GM12872 (cell line): ENCODE results near the gene TBC1D25.

Experiments used
- CTCF ChIP-seq: IDR thresholded peaks from 3 replicates; pipeline ENCODE4 v1.5.1; 2011; ENCODE audit warnings: low read depth, mild to moderate bottlenecking, low read length, moderate library complexity; ENCODE audit not compliant: insufficient read depth

TBC1D25 gene

GRCh38 chrX:48540480-48540879 is 966 bp downstream of the TBC1D25 start:
- no peak for TF ChIP-seq CTCF

DNA sequence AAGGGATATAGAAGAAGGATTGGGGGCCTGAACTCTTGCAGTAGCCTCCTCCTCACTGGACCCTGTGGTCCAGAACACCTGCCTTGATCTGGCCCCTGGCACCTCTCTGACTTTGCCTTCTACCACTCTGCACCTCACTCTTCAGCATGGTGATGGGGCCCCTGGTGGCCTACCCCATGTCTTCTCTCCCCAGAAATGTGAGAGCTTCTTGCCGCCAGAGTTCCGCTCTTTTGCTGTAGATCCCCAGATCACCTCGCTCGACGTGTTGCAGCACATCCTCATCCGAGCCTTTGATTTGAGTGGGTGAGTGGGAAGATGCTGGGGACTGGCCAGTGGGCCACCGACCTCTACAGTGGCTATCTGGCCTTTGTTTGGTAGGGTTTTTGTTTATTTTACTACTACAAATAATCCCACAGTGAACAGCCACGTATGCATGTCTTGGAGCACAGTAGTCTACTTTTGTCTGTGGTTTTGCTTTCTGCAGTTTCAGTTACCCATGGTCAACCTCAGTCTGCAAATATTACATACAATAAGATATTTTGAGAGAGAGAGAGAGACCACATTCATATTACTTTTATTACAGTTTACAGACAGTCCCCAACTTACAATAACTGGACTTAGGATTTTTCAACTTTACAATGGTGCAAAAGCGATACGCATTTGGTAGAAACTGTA is 1.8 kb downstream of the TBC1D25 start:
- no peak for TF ChIP-seq CTCF

DNA sequence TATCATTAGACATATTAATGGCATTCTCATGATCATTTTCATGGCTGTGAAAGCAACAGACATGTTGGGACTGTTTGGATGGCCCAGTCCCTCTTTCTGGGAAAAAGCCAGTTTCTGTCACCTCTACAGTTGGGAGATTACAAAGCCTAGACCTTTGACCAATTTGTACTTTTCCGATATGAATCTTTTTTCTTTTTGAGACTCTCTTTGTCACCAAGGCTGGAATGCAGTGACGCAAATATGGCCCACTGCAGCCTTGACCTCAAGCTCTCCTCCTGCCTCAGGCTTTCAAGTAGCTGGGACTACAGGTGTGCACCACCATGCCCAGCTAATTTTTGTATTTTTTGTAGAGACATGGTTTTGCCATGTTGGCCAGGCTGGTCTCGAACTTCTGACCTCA is 9.4 kb downstream of the TBC1D25 start:
- no peak for TF ChIP-seq CTCF

DNA sequence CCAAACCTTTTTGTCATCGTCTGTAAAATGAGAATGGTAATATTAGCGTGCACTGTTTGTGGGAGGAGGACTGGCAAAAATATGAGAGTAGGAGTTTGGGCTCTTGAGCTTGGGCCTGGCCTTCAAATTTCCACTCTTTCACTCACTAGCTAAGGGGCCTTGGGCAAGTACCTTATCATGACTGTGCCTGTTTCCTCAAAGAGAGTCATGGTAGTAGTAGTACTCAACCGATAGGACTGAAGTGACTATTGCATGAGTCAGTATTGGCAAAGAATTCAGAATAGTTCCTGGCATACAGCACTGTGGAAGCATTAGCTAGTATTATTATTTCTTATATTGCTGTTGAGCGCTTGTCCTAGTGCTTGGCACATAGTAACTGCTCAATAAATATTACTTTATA is 18.8 kb downstream of the TBC1D25 start:
- no peak for TF ChIP-seq CTCF

DNA sequence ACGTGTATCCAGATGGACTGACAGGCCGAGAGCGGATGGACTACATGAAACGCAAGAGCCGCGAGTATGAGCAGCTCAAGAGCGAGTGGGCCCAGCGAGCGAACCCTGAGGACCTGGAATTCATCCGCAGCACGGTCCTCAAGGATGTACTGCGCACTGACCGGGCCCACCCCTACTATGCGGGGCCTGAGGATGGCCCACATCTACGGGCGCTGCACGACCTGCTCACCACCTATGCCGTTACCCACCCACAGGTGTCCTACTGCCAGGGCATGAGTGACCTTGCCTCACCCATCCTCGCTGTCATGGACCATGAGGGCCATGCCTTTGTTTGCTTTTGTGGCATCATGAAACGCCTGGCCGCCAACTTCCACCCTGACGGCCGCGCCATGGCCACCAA is 20.1 kb downstream of the TBC1D25 start:
- no peak for TF ChIP-seq CTCF

DNA sequence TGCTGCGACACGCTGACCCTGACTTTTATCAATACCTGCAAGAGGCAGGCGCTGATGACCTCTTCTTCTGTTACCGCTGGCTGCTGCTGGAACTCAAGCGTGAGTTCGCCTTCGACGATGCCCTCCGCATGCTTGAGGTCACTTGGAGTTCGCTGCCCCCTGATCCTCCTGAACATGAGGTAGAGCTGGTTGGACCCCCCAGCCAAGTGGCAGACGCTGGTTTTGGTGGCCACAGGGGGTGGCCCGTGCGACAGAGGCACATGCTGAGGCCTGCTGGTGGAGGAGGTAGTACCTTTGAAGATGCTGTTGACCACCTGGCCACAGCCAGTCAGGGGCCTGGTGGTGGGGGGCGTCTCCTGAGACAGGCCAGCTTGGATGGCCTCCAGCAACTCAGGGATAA is 20.5 kb downstream of the TBC1D25 start:
- TF ChIP-seq CTCF, result no peak

DNA sequence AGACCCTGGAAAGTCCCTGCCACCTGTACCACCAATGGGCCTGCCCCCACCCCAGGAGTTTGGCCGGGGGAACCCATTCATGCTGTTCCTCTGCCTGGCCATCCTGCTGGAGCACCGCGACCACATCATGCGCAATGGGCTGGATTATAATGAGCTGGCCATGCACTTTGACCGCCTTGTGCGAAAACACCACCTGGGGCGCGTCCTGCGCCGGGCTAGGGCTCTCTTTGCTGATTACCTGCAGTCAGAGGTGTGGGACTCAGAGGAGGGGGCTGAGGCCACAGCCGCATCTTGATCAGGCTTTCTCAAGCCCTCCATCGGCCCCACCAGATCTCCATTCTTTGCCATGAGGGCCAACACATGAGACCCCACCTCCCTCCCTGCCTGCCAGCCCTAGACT is 21.2 kb downstream of the TBC1D25 start:
- TF ChIP-seq CTCF, result no peak
